Measurements from ENCODE around the gene MKRN3. TPM values are rescaled to one million over a fixed set of nuclear protein-coding genes. Genes with fewer than 3 reads are reported as not detected.

The MKRN3 gene
- total RNA-seq, result under 1 TPM in 1 of 2 donors, not detected in 1; 0.71 TPM
- 10 to 100 TPM in 1 of 6 donors, 1 to 10 TPM in 3, under 1 TPM in 2; 0.26 to 13.4 (median 2.3) TPM for polyA plus RNA-seq (ENCODE audit: insufficient read length in 6 of 6)
- long read RNA-seq, donor 1, partial matches to known transcripts, result 0 of 4 reads
- long read RNA-seq, donor 1, other reads (novel, unspliced or antisense), result 0 of 4 reads
- long read RNA-seq, donor 2, result 0 reads
- long read RNA-seq, donor 3, partial matches to known transcripts, result 0 of 2 reads
- long read RNA-seq, donor 3, other reads (novel, unspliced or antisense), result 0 of 2 reads
- long read RNA-seq, donor 4, result 0 reads
- long read RNA-seq, donor 5, partial matches to known transcripts, result 0 of 2 reads
- long read RNA-seq, donor 5, other reads (novel, unspliced or antisense), result 0 of 2 reads
- long read RNA-seq, donor 6, partial matches to known transcripts, result 0 of 1 reads
- long read RNA-seq, donor 6, other reads (novel, unspliced or antisense), result 0 of 1 reads
- long read RNA-seq, donor 7, partial matches to known transcripts, result 0 of 2 reads
- long read RNA-seq, donor 7, other reads (novel, unspliced or antisense), result 0 of 2 reads
- long read RNA-seq, donor 8, result 0 reads
- long read RNA-seq, donor 9, result 0 reads
- long read RNA-seq, donor 10, result 0 reads
- long read RNA-seq, donor 11, result 0 reads
- long read RNA-seq, donor 12, result 0 reads

DNA sequence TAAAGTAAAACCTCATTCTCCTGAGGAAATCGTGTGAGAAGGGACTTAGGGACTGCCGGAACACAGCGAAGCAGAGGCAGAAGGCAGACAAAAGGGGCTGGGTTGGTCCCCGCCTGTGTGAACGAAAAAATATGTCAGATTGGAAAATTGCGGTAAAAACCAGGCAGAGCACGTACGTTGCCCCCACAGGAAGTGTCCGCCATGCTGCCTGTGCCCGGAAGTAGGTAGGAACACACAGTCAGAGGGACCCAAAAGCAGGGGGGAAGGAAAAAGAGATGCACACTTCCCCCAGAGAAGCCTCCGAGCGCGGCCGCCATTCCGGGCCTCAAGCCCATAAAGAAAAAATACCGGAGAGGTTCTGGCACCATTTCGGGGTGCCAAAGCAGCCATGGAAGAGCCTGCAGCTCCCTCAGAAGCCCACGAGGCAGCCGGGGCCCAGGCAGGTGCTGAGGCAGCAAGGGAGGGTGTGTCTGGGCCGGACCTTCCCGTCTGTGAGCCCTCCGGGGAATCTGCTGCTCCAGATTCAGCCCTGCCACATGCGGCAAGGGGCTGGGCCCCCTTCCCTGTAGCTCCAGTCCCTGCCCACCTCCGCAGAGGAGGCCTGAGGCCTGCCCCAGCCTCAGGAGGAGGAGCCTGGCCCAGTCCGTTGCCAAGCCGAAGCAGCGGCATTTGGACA is at the start of gene MKRN3:
MKRN3 (plus strand) TSS at position 280 of the 676 bp plus-strand sequence; CDS start at position 389, 109 bp downstream.
- TF ChIP-seq, protein P1, sequence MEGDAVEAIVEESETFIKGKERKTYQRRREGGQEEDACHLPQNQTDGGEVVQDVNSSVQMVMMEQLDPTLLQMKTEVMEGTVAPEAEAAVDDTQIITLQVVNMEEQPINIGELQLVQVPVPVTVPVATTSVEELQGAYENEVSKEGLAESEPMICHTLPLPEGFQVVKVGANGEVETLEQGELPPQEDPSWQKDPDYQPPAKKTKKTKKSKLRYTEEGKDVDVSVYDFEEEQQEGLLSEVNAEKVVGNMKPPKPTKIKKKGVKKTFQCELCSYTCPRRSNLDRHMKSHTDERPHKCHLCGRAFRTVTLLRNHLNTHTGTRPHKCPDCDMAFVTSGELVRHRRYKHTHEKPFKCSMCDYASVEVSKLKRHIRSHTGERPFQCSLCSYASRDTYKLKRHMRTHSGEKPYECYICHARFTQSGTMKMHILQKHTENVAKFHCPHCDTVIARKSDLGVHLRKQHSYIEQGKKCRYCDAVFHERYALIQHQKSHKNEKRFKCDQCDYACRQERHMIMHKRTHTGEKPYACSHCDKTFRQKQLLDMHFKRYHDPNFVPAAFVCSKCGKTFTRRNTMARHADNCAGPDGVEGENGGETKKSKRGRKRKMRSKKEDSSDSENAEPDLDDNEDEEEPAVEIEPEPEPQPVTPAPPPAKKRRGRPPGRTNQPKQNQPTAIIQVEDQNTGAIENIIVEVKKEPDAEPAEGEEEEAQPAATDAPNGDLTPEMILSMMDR (IDR thresholded peaks at IDR 0.05), result no peak
- peak within 1 kb of the TSS in 1 of 2 donors; percentile 33 for H3K4me3 ChIP-seq
- H3K27ac ChIP-seq, result peak within 1 kb of the TSS in 1 of 2 donors; percentile 31
- ATAC-seq (no peak), DNase-seq (peak in 2 of 4 donors; percentile 45 to 72)
- no peaks in the 10 kb centered on the region for H3K36me3 ChIP-seq
- intact Hi-C loops (cut with DNase I), result no loop called here
- no peaks in the 10 kb centered on the region for H3K4me1 ChIP-seq
- H3K9me3 ChIP-seq, result peaks cover 0 to 10% of the 10 kb centered on the region in 2 donors
- peaks cover 8 to 29% of the 10 kb centered on the region in 2 donors for H3K27me3 ChIP-seq

DNA sequence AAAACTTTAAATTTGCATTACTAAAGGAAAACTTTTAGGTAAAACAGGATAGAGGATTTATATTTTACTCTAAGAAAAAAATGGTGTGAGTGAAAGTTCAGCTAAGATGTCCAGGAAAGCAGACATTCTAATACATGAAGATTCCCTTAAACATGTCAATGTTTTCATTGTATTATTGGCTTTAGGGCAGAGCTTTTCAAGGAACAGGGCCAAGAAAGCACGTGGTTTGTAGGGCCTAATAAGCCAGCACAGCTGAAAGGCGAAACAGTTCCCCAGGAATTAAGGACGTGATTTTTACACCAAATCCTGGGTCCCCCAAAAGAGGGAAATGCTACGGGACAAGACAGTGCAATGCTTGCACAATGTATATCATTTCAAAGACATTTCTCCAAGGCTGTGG is 48.6 kb upstream of the MKRN3 start:
- TF ChIP-seq, protein P1 (IDR thresholded peaks at IDR 0.05), result no peak

DNA sequence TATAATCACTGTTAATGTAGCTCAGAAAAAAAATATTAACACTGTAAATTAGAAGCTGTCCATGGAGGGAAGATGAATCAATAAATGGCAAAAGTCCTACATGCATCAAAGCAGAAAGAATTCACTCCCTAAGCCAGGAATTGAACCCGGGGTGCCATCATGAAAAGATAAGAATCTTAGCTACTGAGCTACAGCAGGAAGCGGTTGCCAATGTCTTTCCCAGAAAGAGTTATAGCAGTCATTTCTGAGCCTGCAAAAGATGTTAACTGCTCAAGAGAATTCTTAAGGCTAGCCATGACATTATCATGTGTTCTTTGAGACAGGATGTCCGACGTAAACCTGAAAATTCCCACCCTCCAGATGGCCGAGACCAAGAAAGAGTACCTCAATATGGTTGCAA is 47.4 kb upstream of the MKRN3 start:
- intact Hi-C loops (cut with DNase I), result no loop called here
- Histone ChIP-seq H3K27me3 (no peaks in the 10 kb centered on the region), H3K27ac (no peak overlapping the region), H3K36me3 (no peaks in the 10 kb centered on the region), H3K4me3 (no peak overlapping the region), H3K4me1 (no peaks in the 10 kb centered on the region), H3K9me3 (no peaks in the 10 kb centered on the region)
- no peak for DNase-seq
- no peak for ATAC-seq
- TF ChIP-seq, protein P1 (IDR thresholded peaks at IDR 0.05), result no peak

More for the DNA sequence above, 48.6 kb upstream of the MKRN3 start:
- ATAC-seq (no peak), DNase-seq (no peak)
- H3K27me3 ChIP-seq, result no peaks in the 10 kb centered on the region
- no peaks in the 10 kb centered on the region for H3K36me3 ChIP-seq
- no peaks in the 10 kb centered on the region for H3K4me1 ChIP-seq
- no peak overlapping the region for H3K4me3 ChIP-seq
- intact Hi-C loops (cut with DNase I), result no loop called here
- no peak overlapping the region for H3K27ac ChIP-seq
- H3K9me3 ChIP-seq, result no peaks in the 10 kb centered on the region

DNA sequence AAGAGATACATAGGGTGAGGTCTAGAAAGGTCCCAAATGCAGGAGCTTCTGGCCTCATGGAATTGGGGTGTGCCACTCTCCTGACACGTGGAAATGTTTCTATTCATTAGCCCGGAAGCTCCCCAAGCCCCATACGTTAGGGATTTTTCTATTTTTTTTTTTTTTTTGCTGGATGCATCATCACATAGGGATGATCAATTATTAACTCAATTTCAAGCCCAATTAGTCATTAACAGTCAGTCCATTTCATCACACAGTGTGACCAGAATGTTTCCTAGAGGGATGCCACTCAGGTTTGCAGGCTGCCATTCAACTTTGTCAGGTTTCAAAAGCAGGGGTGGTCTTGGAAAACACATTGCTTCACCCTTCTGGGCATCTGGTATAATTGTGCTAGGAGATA is 40.7 kb upstream of the MKRN3 start:
- Histone ChIP-seq H3K9me3 (no peaks in the 10 kb centered on the region), H3K27me3 (no peaks in the 10 kb centered on the region), H3K36me3 (no peaks in the 10 kb centered on the region), H3K27ac (no peak overlapping the region), H3K4me1 (no peaks in the 10 kb centered on the region), H3K4me3 (no peak overlapping the region)
- no peak for DNase-seq
- TF ChIP-seq, protein P1 (IDR thresholded peaks at IDR 0.05), result no peak
- intact Hi-C loops (cut with DNase I), result no loop called here
- no peak for ATAC-seq

DNA sequence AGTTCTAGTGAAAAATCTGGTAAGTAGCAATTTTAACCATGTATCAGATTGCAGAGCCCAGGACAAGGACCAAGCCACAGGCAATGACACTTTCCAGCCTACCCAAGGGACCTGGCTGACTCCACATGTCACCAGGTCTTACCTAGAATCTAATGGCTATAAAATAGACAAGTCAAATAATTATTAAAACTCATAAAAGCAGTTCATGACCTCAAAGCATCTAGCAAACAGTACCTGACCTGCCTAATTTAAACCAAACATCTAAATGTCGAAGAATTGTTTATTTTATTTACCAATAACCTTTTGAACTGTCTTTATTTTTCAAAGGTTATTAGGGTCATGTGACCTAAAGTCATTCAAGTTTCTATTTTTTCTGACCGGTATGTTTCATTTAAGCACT is 35.6 kb upstream of the MKRN3 start:
- intact Hi-C loops (cut with DNase I), result no loop called here
- Histone ChIP-seq H3K9me3 (no peaks in the 10 kb centered on the region), H3K4me1 (no peaks in the 10 kb centered on the region), H3K27ac (no peak overlapping the region), H3K27me3 (no peaks in the 10 kb centered on the region), H3K36me3 (no peaks in the 10 kb centered on the region), H3K4me3 (no peak overlapping the region)
- DNase-seq (no peak), ATAC-seq (no peak)
- TF ChIP-seq, protein P1 (IDR thresholded peaks at IDR 0.05), result no peak
